K562 (cell line): ENCODE measurements around the gene MS4A6E.

Source experiments
- CBFB ChIP-seq: sonication (generic); formaldehyde crosslinking; IDR thresholded peaks from 2 replicates; pipeline ENCODE4 v1.4.0; 2020; ENCODE audit warnings: mild to moderate bottlenecking, missing genetic modification reagents
- CTCF ChIP-seq, 3 experiments: IDR thresholded peaks in 2 of 3; conservative IDR thresholded peaks in 1 of 3; 2 replicates each; pipeline ENCODE4 v1.5.1; 2011 to 2012; ENCODE audit warnings: low read length in 3 of 3, mild to moderate bottlenecking in 3 of 3, control low read depth in 2 of 3, improper control_type of control experiment in 1 of 3, inconsistent platforms in 1 of 3, low read depth in 1 of 3, mixed read lengths in 1 of 3, moderate library complexity in 1 of 3; ENCODE audit not compliant: insufficient read depth in 2 of 3
- DACH1 ChIP-seq: fragments of 450-650 bp; IDR thresholded peaks from 2 replicates; pipeline ENCODE4 v1.6.1; 2018; ENCODE audit not compliant: partially characterized antibody
- FOSL1 ChIP-seq: fragments of 200-800 bp; sonication (Bioruptor generic); conservative IDR thresholded peaks from 2 replicates; pipeline ENCODE4 v1.6.1; 2016; ENCODE audit warnings: missing genetic modification characterization, missing compliant biosample characterization
- MLX ChIP-seq, 2 experiments: fragments of 450-650 bp in 1 of 2; sonication (generic) in 1 of 2; formaldehyde crosslinking; conservative IDR thresholded peaks; 2 replicates each; pipeline versions ENCODE4 v1.4.0 to v1.8.1; 2020 to 2022; ENCODE audit warnings: mild to moderate bottlenecking in 1 of 2, missing genetic modification reagents in 1 of 2
- MYNN ChIP-seq, 2 experiments: sonication (generic); formaldehyde crosslinking in 1 of 2; IDR thresholded peaks; 2 replicates each; pipeline versions ENCODE4 v1.5.0 to v1.6.1; 2016 to 2020; ENCODE audit warnings: antibody characterized with exemption in 1 of 2, missing genetic modification reagents in 1 of 2
- PBX2 ChIP-seq, 2 experiments: IDR thresholded peaks in 1 of 2; conservative IDR thresholded peaks in 1 of 2; 2 replicates each; pipeline ENCODE4 v1.6.1; 2016; ENCODE audit warnings: low read depth in 2 of 2, mild to moderate bottlenecking in 1 of 2, missing compliant biosample characterization in 1 of 2, missing genetic modification characterization in 1 of 2, moderate library complexity in 1 of 2
- SMARCC2 ChIP-seq: fragments of 450-650 bp; IDR thresholded peaks from 2 replicates; pipeline ENCODE4 v1.6.1; 2017; ENCODE audit warnings: antibody characterized with exemption, moderate library complexity, mild to moderate bottlenecking, low read depth
- TSHZ1 ChIP-seq: fragments of 250-450 bp; sonication (Bioruptor Pico); IDR thresholded peaks from 2 replicates; pipeline ENCODE4 v1.4.0; 2020; ENCODE audit warnings: mild to moderate bottlenecking, moderate library complexity
- UBTF ChIP-seq, 2 experiments: IDR thresholded peaks; 2 replicates each; pipeline ENCODE4 v1.6.1; 2012; ENCODE audit warnings: improper control_type of control experiment in 2 of 2, low read depth in 2 of 2, low read length in 2 of 2, borderline replicate concordance in 1 of 2
- ZNF253 ChIP-seq: fragments of 250-450 bp; sonication (Bioruptor Pico); conservative IDR thresholded peaks from 2 replicates; pipeline ENCODE4 v1.6.1; 2021; ENCODE audit warnings: mild to moderate bottlenecking
- ZNF3 ChIP-seq: fragments of 250-450 bp; sonication (Bioruptor Pico); IDR thresholded peaks from 2 replicates; pipeline ENCODE4 v1.5.0; 2021; ENCODE audit warnings: mild to moderate bottlenecking, moderate library complexity

- TF ChIP-seq TSHZ1 (CRISPR knock-in tag) (no peak), PBX2 (CRISPR knock-in tag; IDR thresholded peaks at IDR 0.05; ENCODE audit: low read depth) (no peak), PBX2 (tag; conservative IDR thresholded peaks at IDR 0.05; ENCODE audit: low read depth) (no peak), CTCF (IDR thresholded peaks at IDR 0.05 in 2 of 3, conservative IDR thresholded peaks at IDR 0.05 in 1 of 3; ENCODE audit: insufficient read depth in 2 of 3, low read depth in 1 of 3, low read length in 3 of 3) (no peak), CBFB (CRISPR knock-in tag) (no peak), ZNF3 (CRISPR knock-in tag) (no peak), MLX (CRISPR knock-in tag; conservative IDR thresholded peaks at IDR 0.05) (no peak), MYNN (IDR thresholded peaks at IDR 0.05) (no peak), MYNN (CRISPR knock-in tag; IDR thresholded peaks at IDR 0.05) (no peak), SMARCC2 (no peak), FOSL1 (tag) (no peak), UBTF (IDR thresholded peaks at IDR 0.05; ENCODE audit: borderline replicate concordance in 1 of 2, low read depth in 2 of 2, low read length in 2 of 2) (no peak), ZNF253 (no peak), DACH1 (no peak)
Observed at GRCh38 chr11:60316317-60316716, 10.7 kb upstream of the MS4A6E start.
